Kidney (tissue), 14 donors: ENCODE results near the gene TRAPPC2. TPM values are rescaled to one million over a fixed set of nuclear protein-coding genes. Genes with fewer than 3 reads are reported as not detected.

Experiments
- DNase-seq, 5 donors: peaks; one replicate each; pipeline ENCODE4 v3.0.0-alpha.2; 2013 to 2020
- FAIRE-seq: peaks from 2 replicates; lab custom pipeline; 2012; peaks lifted over from hg19 to GRCh38; lab: Jason Lieb, UNC
- H3K27ac ChIP-seq, 2 donors: one replicate each; pipeline ENCODE4 v1.7.0; 2013; ENCODE audit warnings: low read depth in 2 of 2, low read length in 2 of 2, inconsistent platforms in 1 of 2
- H3K27me3 ChIP-seq: one replicate; pipeline ENCODE4 v1.7.1; 2013; ENCODE audit warnings: low read length, inconsistent platforms; ENCODE audit not compliant: control insufficient read depth, insufficient read depth
- H3K36me3 ChIP-seq, 3 donors: one replicate each; pipeline versions ENCODE4 v1.7.0 to v1.7.1; 2013; ENCODE audit warnings: low read length in 3 of 3, control low read depth in 1 of 3, inconsistent platforms in 1 of 3; ENCODE audit not compliant: insufficient read depth in 3 of 3, control insufficient read depth in 2 of 3
- H3K4me1 ChIP-seq, 3 donors: one replicate each; pipeline versions ENCODE4 v1.7.0 to v1.7.1; 2013; ENCODE audit warnings: low read length in 3 of 3, inconsistent platforms in 1 of 3, low read depth in 1 of 3; ENCODE audit not compliant: control insufficient read depth in 2 of 3, insufficient read depth in 2 of 3
- H3K4me3 ChIP-seq, 3 donors: one replicate each; pipeline versions ENCODE4 v1.7.0 to v1.8.1; 2013; ENCODE audit warnings: low read length in 3 of 3, control low read depth in 1 of 3, inconsistent platforms in 1 of 3
- H3K9ac ChIP-seq, 3 donors: one replicate each; pipeline versions ENCODE4 v1.7.0 to v1.7.1; 2013; ENCODE audit warnings: low read length in 3 of 3, control low read depth in 1 of 3, inconsistent platforms in 1 of 3
- H3K9me3 ChIP-seq, 3 donors: one replicate each; pipeline versions ENCODE4 v1.7.0 to v1.7.1; 2013; ENCODE audit warnings: low read length in 3 of 3, control low read depth in 1 of 3, inconsistent platforms in 1 of 3; ENCODE audit not compliant: control insufficient read depth in 2 of 3, insufficient read depth in 1 of 3
- intact Hi-C: fragments of 100-400 bp; cut with DNase I; formaldehyde crosslinking; loops from one replicate; pipeline ENCODE4 v1.11.1; 2022
- polyA plus RNA-seq: library from polyadenylated mRNA; stranded (reverse); fragments of 350-450 nt; fragmentation: Illumina TruSeq; extraction: RNeasy Lipid Tissue Mini Kit (QIAGEN cat#74804); gene quantifications from one replicate; pipeline ENCODE4 v1.2.3, GENCODE V29; 2014; ENCODE audit warnings: low read depth, low replicate concordance; ENCODE audit not compliant: insufficient read depth
- total RNA-seq: library from RNA; stranded (reverse); fragmentation: NEBNext Ultra II Directional; extraction: Animal tissue kit (Norgen Biotek cat#: 25700); gene quantifications from one replicate; pipeline ENCODE4 v1.2.1, GENCODE V29; 2021
- TF ChIP-seq, protein P1 (sequence below): IDR thresholded peaks from 3 replicates; pipeline ENCODE4 v1.5.1; 2012; ENCODE audit warnings: mild to moderate bottlenecking, moderate library complexity, borderline replicate concordance; ENCODE audit not compliant: insufficient read depth; ENCODE audit errors: extremely low read depth
- donor health status: control.
- donor health status: control.
- donor health status: control.
- donor health status: control.
- donor health status: control.
- donor health status: DM: yes; HTN: yes; CAD: no.
- donor health status: Normal renal cell carcinoma (clear cell type).

Gene TRAPPC2
- total and polyA plus RNA-seq, 2 donors from 2014 or later = 9.0 to 21.0 TPM

DNA sequence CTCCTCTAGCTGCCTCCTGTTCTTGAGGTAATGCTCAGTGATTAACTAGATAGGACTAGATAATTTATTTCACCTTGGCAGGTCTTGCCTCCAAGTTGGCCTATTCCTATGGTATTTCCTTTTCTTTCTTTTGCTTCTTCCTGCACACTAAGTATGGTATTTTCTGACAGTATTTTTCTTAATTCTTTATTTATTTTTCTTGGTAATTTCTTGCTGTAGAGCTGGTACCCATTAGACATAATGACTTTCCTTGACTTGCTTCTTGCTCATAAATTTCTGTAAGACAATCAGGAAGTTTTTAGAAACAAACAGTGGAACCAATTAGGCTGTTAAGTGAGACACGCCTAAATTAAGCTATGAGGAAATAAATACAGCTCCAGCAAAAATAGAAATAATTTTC, 36.0 kb downstream of the TRAPPC2 start:
- peaks cover 0 to 13% (median 13%) of the 10 kb centered on the region in 3 donors for H3K4me1 ChIP-seq
- H3K27ac ChIP-seq = no peak overlapping the region
- H3K27me3 ChIP-seq = peaks cover 13% of the 10 kb centered on the region
- FAIRE-seq (no peak), DNase-seq (no peak)
- no peak overlapping the region for H3K4me3 ChIP-seq
- H3K9ac ChIP-seq = no peak overlapping the region
- TF ChIP-seq, protein P1, sequence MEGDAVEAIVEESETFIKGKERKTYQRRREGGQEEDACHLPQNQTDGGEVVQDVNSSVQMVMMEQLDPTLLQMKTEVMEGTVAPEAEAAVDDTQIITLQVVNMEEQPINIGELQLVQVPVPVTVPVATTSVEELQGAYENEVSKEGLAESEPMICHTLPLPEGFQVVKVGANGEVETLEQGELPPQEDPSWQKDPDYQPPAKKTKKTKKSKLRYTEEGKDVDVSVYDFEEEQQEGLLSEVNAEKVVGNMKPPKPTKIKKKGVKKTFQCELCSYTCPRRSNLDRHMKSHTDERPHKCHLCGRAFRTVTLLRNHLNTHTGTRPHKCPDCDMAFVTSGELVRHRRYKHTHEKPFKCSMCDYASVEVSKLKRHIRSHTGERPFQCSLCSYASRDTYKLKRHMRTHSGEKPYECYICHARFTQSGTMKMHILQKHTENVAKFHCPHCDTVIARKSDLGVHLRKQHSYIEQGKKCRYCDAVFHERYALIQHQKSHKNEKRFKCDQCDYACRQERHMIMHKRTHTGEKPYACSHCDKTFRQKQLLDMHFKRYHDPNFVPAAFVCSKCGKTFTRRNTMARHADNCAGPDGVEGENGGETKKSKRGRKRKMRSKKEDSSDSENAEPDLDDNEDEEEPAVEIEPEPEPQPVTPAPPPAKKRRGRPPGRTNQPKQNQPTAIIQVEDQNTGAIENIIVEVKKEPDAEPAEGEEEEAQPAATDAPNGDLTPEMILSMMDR = no peak
- no peaks in the 10 kb centered on the region for H3K36me3 ChIP-seq
- intact Hi-C loops = no loop called here
- no peaks in the 10 kb centered on the region for H3K9me3 ChIP-seq

DNA sequence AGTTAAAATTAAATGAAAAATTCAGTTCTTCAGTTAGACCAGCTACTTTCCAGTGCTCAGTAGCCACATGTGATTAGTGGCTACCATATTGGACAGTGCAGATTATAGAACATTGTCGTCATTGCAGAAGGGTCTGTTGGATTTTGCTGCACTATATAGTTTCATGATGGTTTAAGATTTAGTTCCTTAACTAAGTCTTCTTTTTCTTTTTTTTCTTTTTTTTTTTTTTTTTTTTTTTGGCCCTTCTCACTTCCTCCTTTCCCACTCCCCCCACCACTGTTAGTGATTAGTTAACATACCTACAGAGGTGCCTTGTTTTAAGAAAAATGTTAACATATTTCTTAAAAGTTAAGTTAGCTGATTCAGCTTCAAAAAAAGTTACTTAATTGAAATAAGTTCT, 36.4 kb downstream of the TRAPPC2 start:
- peaks cover 13% of the 10 kb centered on the region for H3K27me3 ChIP-seq
- TF ChIP-seq, protein P1 = no peak
- H3K27ac ChIP-seq = no peak overlapping the region
- H3K9ac ChIP-seq = no peak overlapping the region
- DNase-seq (no peak), FAIRE-seq (no peak)
- no peak overlapping the region for H3K4me3 ChIP-seq
- H3K4me1 ChIP-seq = peaks cover 0 to 15% (median 14%) of the 10 kb centered on the region in 3 donors
- H3K36me3 ChIP-seq = no peaks in the 10 kb centered on the region
- intact Hi-C loops = no loop called here
- no peaks in the 10 kb centered on the region for H3K9me3 ChIP-seq

DNA sequence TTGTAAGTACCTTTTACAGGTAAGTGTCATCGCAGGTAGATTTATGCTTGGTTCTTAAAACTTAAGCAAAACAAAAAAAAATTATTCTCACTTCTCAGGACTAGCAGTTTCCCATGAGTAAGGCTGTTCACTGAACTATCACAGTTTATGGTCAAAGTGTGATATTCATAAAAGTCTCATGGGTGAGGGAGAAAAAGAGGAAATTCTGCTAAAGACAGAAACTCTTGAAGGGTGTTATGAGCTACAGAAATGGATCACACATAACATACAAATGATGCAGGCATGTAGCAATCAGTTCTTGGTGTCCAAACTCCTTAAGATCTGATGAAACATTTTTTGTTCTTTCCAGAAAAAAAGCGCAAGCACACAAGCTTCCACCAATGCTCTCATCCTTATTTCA, 37.0 kb downstream of the TRAPPC2 start:
- peaks cover 0 to 20% (median 16%) of the 10 kb centered on the region in 3 donors for H3K4me1 ChIP-seq
- peaks cover 13% of the 10 kb centered on the region for H3K27me3 ChIP-seq
- H3K27ac ChIP-seq = no peak overlapping the region
- TF ChIP-seq, protein P1 = no peak
- no peak overlapping the region for H3K9ac ChIP-seq
- H3K4me3 ChIP-seq = no peak overlapping the region
- DNase-seq = no peak
- FAIRE-seq = no peak
- no peaks in the 10 kb centered on the region for H3K9me3 ChIP-seq
- intact Hi-C loops = no loop called here
- no peaks in the 10 kb centered on the region for H3K36me3 ChIP-seq

DNA sequence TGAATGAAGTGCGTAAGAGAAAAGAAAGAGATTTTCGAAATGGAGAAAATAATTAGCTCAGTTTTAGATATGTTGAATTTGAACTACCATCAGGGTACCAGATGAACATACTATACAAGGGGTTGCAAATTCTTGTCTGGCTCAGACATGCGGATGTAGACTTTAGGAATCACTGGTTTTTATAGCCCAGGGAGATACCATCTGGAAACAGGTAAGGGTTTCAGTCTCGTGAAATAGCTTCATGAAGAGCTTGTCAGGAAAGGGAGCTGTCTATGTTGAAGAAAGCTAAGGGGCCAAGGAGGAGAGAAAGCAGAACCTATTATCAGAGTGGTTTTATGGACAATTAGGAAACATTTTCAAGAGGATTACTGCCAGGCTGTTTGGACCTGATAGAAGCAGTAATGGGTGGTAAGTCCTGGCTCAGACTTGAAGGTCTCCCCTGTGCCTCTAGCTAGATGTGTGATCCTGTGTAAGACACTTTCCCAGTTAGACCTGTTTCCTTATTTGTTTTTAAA, 38.8 kb downstream of the TRAPPC2 start:
- H3K9me3 ChIP-seq = no peaks in the 10 kb centered on the region
- peaks cover 17% of the 10 kb centered on the region for H3K27me3 ChIP-seq
- FAIRE-seq = no peak
- no peak overlapping the region for H3K4me3 ChIP-seq
- no peak overlapping the region for H3K9ac ChIP-seq
- peaks cover 0 to 18% (median 11%) of the 10 kb centered on the region in 3 donors for H3K4me1 ChIP-seq
- TF ChIP-seq, protein P1 = no peak
- no peaks in the 10 kb centered on the region for H3K36me3 ChIP-seq
- H3K27ac ChIP-seq = no peak overlapping the region
- intact Hi-C loops = no loop called here
- no peak for DNase-seq
